Prostate gland (tissue), 2 donors: ENCODE data around the gene ADM5. TPM values are rescaled to one million over a fixed set of nuclear protein-coding genes. Genes with fewer than 3 reads are reported as not detected.

Experiments used
- DNase-seq: peaks from one replicate; pipeline ENCODE4 v3.0.0-alpha.2; 2019; ENCODE audit warnings: low spot score
- H3K27ac ChIP-seq, 2 donors: fragments of 200-600 bp; sonication (generic); 2 replicates each; pipeline ENCODE4 v1.5.1; 2017 to 2019
- H3K27me3 ChIP-seq: fragments of 200-600 bp; sonication (generic); replicated peaks from 2 replicates; pipeline ENCODE4 v1.5.1; 2019; ENCODE audit not compliant: insufficient read depth
- H3K36me3 ChIP-seq, 2 donors: fragments of 200-600 bp; sonication (generic); 1 replicate in 1 of 2; 2 replicates in 1 of 2; pipeline versions ENCODE4 v1.5.1 to v1.8.1; 2017 to 2019
- H3K4me1 ChIP-seq: fragments of 200-600 bp; sonication (generic); replicated peaks from 2 replicates; pipeline ENCODE4 v1.5.1; 2019
- H3K4me3 ChIP-seq, 2 donors: fragments of 200-600 bp; sonication (generic); 2 replicates each; pipeline ENCODE4 v1.5.1; 2017 to 2019
- H3K9me3 ChIP-seq: fragments of 200-600 bp; sonication (generic); 2 replicates; pipeline ENCODE4 v1.5.1; 2017
- POLR2A ChIP-seq: fragments of 450-650 bp; IDR thresholded peaks from one replicate; pipeline ENCODE4 v1.6.1; 2016; ENCODE audit warnings: antibody characterized with exemption, mild to moderate bottlenecking
- POLR2AphosphoS5 ChIP-seq: sonication (generic); formaldehyde crosslinking; IDR thresholded peaks from one replicate; pipeline ENCODE4 v1.6.1; 2017; ENCODE audit warnings: antibody characterized with exemption
- WGBS: methylation state at CpG from one replicate; pipeline ENCODE4 v1.1.5; 2018; 5-methylcytosine and 5-hydroxymethylcytosine counted together
- intact Hi-C: fragments of 100-400 bp; cut with DNase I; formaldehyde crosslinking; loops from one replicate; pipeline ENCODE4 v1.14.2; 2022
- total RNA-seq, 2 donors: library from RNA; depleted of rRNA; stranded (reverse); fragments of >200 nt; gene quantifications; one replicate each; pipeline ENCODE4 v1.1.0, GENCODE V29; 2016
- TF ChIP-seq, protein P1 (sequence below), 4 experiments: fragments of 200-600 bp in 2 of 4; fragments of 450-650 bp in 2 of 4; sonication (generic) in 2 of 4; IDR thresholded peaks; 1 replicate in 3 of 4; 2 replicates in 1 of 4; pipeline ENCODE4 v1.5.1; 2016 to 2019; ENCODE audit warnings: antibody characterized with exemption in 4 of 4, mild to moderate bottlenecking in 2 of 4, moderate library complexity in 2 of 4

ADM5 gene
- total RNA-seq, 2 donors from 2014 or later = 0.68 to 6.1 TPM

DNA sequence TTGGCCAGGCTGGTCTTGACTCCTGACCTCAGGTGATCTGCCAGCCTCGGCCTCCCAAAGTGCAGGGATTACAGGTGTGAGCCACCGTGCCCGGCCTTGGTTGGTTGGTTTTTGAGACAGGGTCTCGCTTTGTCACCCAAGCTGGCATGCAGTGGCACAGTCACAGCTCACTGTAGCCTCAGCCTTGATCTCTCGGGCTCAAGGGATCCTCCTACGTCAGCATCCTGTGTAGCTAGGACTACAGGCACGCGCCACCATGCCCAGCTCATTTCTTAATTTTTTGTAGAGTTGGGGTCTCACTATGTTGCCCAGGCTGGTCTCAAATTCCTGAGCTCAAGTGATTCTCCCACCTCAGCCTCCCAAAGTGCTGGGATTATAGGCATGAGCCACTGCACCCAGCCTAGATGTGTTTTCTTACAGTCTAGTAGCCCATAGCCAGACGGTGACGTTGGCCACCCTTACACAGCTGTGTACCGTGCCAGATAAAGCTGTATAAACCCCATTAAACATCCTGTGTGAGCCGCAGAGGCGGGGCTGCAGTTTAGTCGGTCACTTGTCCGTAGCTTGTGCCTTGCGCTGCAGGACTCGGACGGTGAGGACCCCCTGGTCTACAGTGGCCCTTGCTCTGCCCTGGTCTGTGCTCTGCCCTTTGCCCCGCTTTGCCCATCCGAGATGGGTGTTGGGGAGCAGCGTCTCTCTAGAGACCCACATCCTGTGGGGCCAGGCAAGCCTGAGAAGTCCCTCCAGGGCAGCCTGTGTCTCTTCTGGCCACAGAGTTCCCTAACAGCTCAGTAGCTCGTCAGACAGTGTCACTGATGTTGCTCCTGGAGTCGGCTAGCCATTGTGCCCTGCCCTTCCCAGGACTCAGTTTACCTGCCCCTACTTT lies 33.6 kb upstream of the ADM5 start:
- H3K4me3 ChIP-seq = no peak overlapping the region
- no peaks in the 10 kb centered on the region for H3K4me1 ChIP-seq
- 91% methylated on average over 23 of the region's 23 CpGs for WGBS
- intact Hi-C loops = no loop called here
- H3K9me3 ChIP-seq = no peaks in the 10 kb centered on the region
- H3K27me3 ChIP-seq = no peaks in the 10 kb centered on the region
- no peak for TF ChIP-seq POLR2A
- TF ChIP-seq, protein P1, sequence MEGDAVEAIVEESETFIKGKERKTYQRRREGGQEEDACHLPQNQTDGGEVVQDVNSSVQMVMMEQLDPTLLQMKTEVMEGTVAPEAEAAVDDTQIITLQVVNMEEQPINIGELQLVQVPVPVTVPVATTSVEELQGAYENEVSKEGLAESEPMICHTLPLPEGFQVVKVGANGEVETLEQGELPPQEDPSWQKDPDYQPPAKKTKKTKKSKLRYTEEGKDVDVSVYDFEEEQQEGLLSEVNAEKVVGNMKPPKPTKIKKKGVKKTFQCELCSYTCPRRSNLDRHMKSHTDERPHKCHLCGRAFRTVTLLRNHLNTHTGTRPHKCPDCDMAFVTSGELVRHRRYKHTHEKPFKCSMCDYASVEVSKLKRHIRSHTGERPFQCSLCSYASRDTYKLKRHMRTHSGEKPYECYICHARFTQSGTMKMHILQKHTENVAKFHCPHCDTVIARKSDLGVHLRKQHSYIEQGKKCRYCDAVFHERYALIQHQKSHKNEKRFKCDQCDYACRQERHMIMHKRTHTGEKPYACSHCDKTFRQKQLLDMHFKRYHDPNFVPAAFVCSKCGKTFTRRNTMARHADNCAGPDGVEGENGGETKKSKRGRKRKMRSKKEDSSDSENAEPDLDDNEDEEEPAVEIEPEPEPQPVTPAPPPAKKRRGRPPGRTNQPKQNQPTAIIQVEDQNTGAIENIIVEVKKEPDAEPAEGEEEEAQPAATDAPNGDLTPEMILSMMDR (IDR thresholded peaks at IDR 0.05) = no peak
- TF ChIP-seq POLR2AphosphoS5 = no peak
- H3K27ac ChIP-seq = no peak overlapping the region
- no peak for DNase-seq
- peaks cover 26 to 56% of the 10 kb centered on the region in 2 donors for H3K36me3 ChIP-seq

DNA sequence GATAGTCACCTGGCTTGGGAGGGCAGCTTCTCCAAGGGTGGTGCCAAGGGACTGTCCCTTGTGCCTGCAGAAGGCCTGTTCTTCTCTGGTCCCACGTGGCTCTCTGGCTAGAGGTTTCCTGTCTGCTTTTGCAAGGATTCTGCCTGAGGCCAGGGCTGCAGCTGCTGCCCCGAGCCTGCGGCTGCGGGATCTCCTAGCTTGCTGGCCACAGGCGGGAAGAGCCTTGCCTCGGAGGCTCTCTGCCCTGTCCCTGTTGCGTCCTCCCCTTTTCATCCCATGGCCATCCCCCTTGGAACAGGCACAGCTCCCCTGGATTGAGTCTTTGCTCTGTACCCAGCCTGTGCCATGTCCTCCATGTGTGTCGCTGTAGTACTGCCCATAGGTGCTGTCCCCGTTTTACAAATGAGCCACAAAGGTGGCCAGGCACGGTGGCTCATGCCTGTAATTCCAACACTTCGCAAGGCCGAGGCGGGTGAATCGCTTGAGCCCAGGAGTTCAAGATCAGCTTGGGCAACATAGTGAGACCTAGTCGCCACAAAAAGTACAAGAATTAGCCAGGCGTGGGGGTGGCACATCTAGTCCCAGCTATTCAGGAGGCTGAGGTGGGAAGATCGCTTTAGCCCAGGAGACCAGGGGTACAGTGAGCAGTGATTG lies 32.8 kb upstream of the ADM5 start:
- H3K4me1 ChIP-seq = no peaks in the 10 kb centered on the region
- no peak for TF ChIP-seq POLR2AphosphoS5
- no peak for TF ChIP-seq POLR2A
- TF ChIP-seq, protein P1 (IDR thresholded peaks at IDR 0.05) = no peak
- no peaks in the 10 kb centered on the region for H3K27me3 ChIP-seq
- intact Hi-C loops = no loop called here
- no peak for DNase-seq
- H3K9me3 ChIP-seq = no peaks in the 10 kb centered on the region
- WGBS = 91% methylated on average over 17 of the region's 17 CpGs
- H3K36me3 ChIP-seq = peaks cover 26 to 50% of the 10 kb centered on the region in 2 donors
- H3K27ac ChIP-seq = no peak overlapping the region
- H3K4me3 ChIP-seq = no peak overlapping the region

DNA sequence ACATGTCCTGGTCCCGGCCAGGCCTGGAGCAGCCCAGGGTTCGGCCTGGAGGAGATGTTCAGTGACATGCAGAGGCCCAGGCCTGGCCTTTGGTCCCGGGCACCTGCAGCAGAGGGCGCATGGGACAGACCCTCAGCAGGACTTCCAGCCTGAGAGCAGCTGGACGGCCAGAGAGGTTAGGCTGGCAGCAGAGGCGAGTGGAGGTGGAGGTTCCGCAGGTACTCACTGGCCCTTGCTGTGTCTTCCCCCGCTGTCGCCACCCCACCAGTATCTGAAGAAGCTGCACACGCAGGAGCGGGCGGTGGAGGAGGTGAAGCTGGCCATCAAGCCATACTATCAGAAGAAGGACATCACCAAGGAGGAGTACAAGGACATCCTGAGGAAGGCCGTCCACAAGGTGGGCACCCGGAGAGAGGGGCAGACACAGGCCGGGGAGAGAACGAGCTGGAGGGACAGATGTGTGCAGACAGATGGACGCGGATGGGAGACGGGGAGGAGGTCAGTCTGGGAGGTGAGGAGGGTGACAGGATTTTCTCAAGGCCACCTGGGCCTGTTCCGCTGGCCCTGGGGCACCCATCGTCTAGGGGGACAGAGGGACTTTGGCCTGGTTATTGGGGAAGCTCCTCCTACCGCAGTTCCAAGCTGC lies 31.8 kb upstream of the ADM5 start:
- Histone ChIP-seq H3K9me3 (no peaks in the 10 kb centered on the region), H3K36me3 (peaks cover 29 to 46% of the 10 kb centered on the region in 2 donors), H3K27ac (no peak overlapping the region), H3K27me3 (no peaks in the 10 kb centered on the region), H3K4me3 (no peak overlapping the region), H3K4me1 (no peaks in the 10 kb centered on the region)
- 88% methylated on average over 22 of the region's 22 CpGs for WGBS
- TF ChIP-seq, protein P1 (IDR thresholded peaks at IDR 0.05) = no peak
- intact Hi-C loops = no loop called here
- no peak for DNase-seq

DNA sequence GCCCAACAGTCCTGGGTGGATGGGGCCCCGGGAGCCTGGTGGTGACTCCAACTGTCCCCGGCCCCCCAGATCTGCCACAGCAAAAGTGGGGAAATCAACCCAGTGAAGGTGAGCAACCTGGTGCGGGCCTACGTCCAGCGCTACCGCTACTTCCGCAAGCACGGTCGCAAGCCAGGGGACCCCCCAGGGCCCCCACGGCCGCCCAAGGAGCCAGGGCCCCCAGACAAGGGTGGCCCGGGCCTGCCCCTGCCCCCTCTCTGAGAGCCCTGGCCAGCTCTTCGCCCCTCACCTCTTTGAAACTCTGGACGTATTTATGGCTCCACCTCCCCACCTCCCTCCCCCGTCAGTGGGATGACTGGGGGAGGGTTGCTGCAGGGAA lies 31.3 kb upstream of the ADM5 start:
- Histone ChIP-seq H3K36me3 (peaks cover 29 to 42% of the 10 kb centered on the region in 2 donors), H3K27me3 (no peaks in the 10 kb centered on the region), H3K27ac (no peak overlapping the region), H3K4me1 (no peaks in the 10 kb centered on the region), H3K9me3 (no peaks in the 10 kb centered on the region), H3K4me3 (no peak overlapping the region)
- TF ChIP-seq POLR2AphosphoS5 (no peak), POLR2A (no peak)
- TF ChIP-seq, protein P1 (IDR thresholded peaks at IDR 0.05) = no peak
- 86% methylated on average over 11 of the region's 15 CpGs for WGBS
- DNase-seq = no peak
- intact Hi-C loops = no loop called here
